ENCODE measurements around the gene ZNF425.

The ZNF425 gene

DNA sequence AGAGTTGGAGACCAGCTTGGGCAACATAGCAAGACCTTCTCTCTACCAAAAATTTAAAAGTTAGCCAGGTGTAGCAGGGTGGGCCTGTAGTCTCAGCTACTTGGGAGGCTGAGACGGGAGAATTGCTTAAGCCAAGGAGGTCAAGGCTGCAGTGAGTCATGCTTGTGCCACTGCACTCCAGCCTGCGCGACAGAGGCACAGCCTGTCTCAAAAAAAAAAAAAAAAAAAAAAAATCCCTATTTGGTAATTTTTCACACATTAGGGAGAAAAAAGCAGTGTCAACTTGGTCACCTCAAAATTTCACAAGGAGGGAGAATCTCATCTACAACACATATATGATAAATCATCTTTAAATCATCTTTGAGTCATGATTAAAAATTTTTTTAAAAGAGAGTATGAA, 14.7 kb upstream of the ZNF425 start:
- Histone ChIP-seq H3K27me3 (ENCODE audit: insufficient read depth, poor library complexity, severe bottlenecking) (no peaks in the 10 kb centered on the region), H3K27ac (replicated peaks) (no peak overlapping the region), H3K4me3 (replicated peaks; ENCODE audit: insufficient read depth, low read length) (no peak overlapping the region)
- DNase-seq (ENCODE audit: low read depth in 1 of 2, low spot score in 1 of 2): peak; percentile 41 to 64
- TF ChIP-seq SPI1 (IDR thresholded peaks at IDR 0.05; ENCODE audit: borderline replicate concordance, low read depth) (no peak), POLR2AphosphoS5 (IDR thresholded peaks at IDR 0.05; ENCODE audit: low read depth) (no peak), REST (IDR thresholded peaks at IDR 0.05; ENCODE audit: insufficient replicate concordance, low read depth) (no peak), GABPA (IDR thresholded peaks at IDR 0.05; ENCODE audit: low read depth) (no peak)
- TF ChIP-seq, protein P1, sequence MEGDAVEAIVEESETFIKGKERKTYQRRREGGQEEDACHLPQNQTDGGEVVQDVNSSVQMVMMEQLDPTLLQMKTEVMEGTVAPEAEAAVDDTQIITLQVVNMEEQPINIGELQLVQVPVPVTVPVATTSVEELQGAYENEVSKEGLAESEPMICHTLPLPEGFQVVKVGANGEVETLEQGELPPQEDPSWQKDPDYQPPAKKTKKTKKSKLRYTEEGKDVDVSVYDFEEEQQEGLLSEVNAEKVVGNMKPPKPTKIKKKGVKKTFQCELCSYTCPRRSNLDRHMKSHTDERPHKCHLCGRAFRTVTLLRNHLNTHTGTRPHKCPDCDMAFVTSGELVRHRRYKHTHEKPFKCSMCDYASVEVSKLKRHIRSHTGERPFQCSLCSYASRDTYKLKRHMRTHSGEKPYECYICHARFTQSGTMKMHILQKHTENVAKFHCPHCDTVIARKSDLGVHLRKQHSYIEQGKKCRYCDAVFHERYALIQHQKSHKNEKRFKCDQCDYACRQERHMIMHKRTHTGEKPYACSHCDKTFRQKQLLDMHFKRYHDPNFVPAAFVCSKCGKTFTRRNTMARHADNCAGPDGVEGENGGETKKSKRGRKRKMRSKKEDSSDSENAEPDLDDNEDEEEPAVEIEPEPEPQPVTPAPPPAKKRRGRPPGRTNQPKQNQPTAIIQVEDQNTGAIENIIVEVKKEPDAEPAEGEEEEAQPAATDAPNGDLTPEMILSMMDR (IDR thresholded peaks at IDR 0.05; ENCODE audit: insufficient read depth, low read length): no peak

DNA sequence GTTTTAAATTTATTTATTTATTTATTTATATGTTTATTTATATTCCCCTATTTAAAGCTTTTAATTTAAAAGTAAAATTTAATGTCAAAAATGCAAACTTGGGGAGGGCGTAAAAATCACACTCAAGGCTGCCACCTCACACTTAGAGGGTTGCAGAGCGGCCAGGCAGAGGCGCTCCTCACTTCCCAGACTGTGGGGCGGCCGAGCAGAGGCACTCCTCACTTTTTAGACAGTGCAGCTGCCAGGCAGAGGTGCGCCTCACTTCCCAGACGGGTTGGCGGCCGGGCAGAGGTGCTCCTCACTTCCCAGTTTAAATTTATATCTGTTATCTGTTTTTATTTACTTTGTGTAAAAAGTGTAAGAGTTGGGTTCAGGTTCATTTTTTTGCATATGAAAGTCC, 10.0 kb upstream of the ZNF425 start:
- Histone ChIP-seq H3K27ac (replicated peaks) (no peak overlapping the region), H3K27me3 (ENCODE audit: insufficient read depth, poor library complexity, severe bottlenecking) (no peaks in the 10 kb centered on the region), H3K4me3 (replicated peaks; ENCODE audit: insufficient read depth, low read length) (no peak overlapping the region)
- DNase-seq (ENCODE audit: low read depth in 1 of 2, low spot score in 1 of 2): no peak
- TF ChIP-seq GABPA (IDR thresholded peaks at IDR 0.05; ENCODE audit: low read depth) (no peak), SPI1 (IDR thresholded peaks at IDR 0.05; ENCODE audit: borderline replicate concordance, low read depth) (no peak), POLR2AphosphoS5 (IDR thresholded peaks at IDR 0.05; ENCODE audit: low read depth) (no peak), REST (IDR thresholded peaks at IDR 0.05; ENCODE audit: insufficient replicate concordance, low read depth) (no peak)
- TF ChIP-seq, protein P1 (IDR thresholded peaks at IDR 0.05; ENCODE audit: insufficient read depth, low read length): no peak

DNA sequence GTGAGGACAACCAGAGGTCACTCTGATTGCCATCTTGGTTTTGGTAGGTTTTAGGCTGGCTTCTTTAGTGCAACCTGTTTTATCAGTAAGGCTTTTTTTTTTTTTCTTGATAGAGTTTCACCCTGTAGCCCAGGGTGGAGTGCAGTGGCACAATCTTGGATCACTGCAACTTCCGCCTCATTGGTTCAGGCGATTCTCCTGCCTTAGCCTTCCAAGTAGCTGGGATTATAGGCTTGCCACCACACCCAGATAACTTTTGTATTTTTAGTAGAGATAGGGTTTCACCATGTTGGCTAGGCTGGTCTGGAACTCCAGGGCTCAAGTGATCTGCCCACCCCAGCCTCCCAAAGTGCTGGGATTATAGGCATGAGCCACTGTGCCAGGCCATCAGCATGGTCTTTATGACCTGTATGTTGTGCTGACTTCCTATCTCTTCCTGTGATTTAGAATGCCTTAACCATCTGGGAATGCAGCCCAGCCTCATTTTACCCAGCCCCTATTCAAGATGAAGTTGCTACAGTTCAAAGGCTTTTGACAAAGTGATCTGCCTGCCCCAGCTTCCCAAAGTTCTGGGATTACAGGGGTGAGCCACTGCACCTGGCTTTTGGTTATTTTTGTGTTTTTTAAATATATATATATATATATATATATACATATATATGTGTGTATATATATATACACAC, 7.0 kb upstream of the ZNF425 start:
- no peak overlapping the region for H3K4me3 ChIP-seq (replicated peaks; ENCODE audit: insufficient read depth, low read length)
- H3K27me3 ChIP-seq (ENCODE audit: insufficient read depth, poor library complexity, severe bottlenecking): no peaks in the 10 kb centered on the region
- TF ChIP-seq SPI1 (IDR thresholded peaks at IDR 0.05; ENCODE audit: borderline replicate concordance, low read depth): no peak
- TF ChIP-seq REST (IDR thresholded peaks at IDR 0.05; ENCODE audit: insufficient replicate concordance, low read depth): no peak
- TF ChIP-seq GABPA (IDR thresholded peaks at IDR 0.05; ENCODE audit: low read depth): no peak
- TF ChIP-seq, protein P1 (IDR thresholded peaks at IDR 0.05; ENCODE audit: insufficient read depth, low read length): no peak
- DNase-seq (ENCODE audit: low read depth in 1 of 2, low spot score in 1 of 2): no peak
- no peak overlapping the region for H3K27ac ChIP-seq (replicated peaks)
